ENCODE measurements around the gene TEX2. TPM values are rescaled to one million over a fixed set of nuclear protein-coding genes. Genes with fewer than 3 reads are reported as not detected.

Gene TEX2
- total RNA-seq, 1 experiment from 2014 or later, result 27.9 TPM

- Histone ChIP-seq H3K9me3 (ENCODE audit: insufficient read depth, low read depth) (no peaks in the 10 kb centered on the region), H3K4me2 (peak overlapping the region; percentile 74), H4K20me1 (ENCODE audit: insufficient read depth) (no peaks in the 10 kb centered on the region; the same call in 1 of the 2 replicates), H3K27me3 (ENCODE audit: insufficient read depth, low read depth) (no peaks in the 10 kb centered on the region), H3K4me1 (replicated peaks; ENCODE audit: insufficient read depth) (peaks cover 58% of the 10 kb centered on the region), H3K9me2 (ENCODE audit: insufficient read depth) (no peaks in the 10 kb centered on the region), H3K36me3 (ENCODE audit: low read depth) (0 out of 2 replicates have a peak, but pooled peaks cover 6% of the 10 kb centered on the region), H3K27ac (peak overlapping the region; percentile 86), H2AFZ (no peak overlapping the region), H3K79me2 (ENCODE audit: low read depth) (peaks cover 73% of the 10 kb centered on the region), H3F3A (ENCODE audit: insufficient read depth, low read depth) (peaks cover 56% of the 10 kb centered on the region), H3K4me3 (no peak overlapping the region)
- no TSS peak for BruUV-seq (replicated peaks)
- POLR2A ChIA-PET (ENCODE audit: unreplicated experiment), result no interaction called here
- peak in 1 of 2 experiments; percentile 79 for DNase-seq
- TF ChIP-seq EZH2 (IDR thresholded peaks at IDR 0.05; ENCODE audit: low read depth), result no peak
- TF ChIP-seq, protein P1, sequence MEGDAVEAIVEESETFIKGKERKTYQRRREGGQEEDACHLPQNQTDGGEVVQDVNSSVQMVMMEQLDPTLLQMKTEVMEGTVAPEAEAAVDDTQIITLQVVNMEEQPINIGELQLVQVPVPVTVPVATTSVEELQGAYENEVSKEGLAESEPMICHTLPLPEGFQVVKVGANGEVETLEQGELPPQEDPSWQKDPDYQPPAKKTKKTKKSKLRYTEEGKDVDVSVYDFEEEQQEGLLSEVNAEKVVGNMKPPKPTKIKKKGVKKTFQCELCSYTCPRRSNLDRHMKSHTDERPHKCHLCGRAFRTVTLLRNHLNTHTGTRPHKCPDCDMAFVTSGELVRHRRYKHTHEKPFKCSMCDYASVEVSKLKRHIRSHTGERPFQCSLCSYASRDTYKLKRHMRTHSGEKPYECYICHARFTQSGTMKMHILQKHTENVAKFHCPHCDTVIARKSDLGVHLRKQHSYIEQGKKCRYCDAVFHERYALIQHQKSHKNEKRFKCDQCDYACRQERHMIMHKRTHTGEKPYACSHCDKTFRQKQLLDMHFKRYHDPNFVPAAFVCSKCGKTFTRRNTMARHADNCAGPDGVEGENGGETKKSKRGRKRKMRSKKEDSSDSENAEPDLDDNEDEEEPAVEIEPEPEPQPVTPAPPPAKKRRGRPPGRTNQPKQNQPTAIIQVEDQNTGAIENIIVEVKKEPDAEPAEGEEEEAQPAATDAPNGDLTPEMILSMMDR (conservative IDR thresholded peaks at IDR 0.05), result no peak
- CTCF ChIA-PET, result interaction anchor here (1.0 kb wide), 1 partner anchor 167 kb away, joined by 3 read pairs; no protein-coding TSS in a partner anchor
- intact Hi-C loops (cut with micrococcal nuclease; ENCODE audit: unreplicated experiment), result no loop called here
Measured at GRCh38 chr17:64115043-64115698, 147.9 kb downstream of the TEX2 start.

DNA sequence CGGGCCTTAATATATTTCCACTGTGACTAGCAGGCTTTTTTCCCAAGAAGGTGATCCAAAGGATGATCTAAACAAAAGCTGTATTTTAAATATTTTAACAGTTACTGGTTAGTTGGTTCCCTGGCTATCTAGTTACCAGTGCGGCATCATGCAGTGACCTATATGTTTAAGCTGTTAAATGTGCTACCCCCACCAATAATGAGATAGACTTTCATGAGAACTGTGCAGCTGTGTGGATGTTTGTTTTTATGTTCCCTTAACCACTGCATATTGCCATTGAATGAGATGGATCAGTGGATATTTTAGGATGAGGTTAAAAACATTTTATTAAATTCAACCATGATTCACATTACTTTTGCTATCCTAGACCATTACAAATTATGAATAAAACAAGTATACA, 150.1 kb downstream of the TEX2 start:
- no peaks in the 10 kb centered on the region for H4K20me1 ChIP-seq (ENCODE audit: insufficient read depth)
- no peaks in the 10 kb centered on the region for H3K27me3 ChIP-seq (ENCODE audit: insufficient read depth, low read depth)
- H3K4me3 ChIP-seq, result no peak overlapping the region
- peaks cover 52% of the 10 kb centered on the region for H3F3A ChIP-seq (ENCODE audit: insufficient read depth, low read depth)
- DNase-seq, result no peak
- peaks cover 70% of the 10 kb centered on the region for H3K79me2 ChIP-seq (ENCODE audit: low read depth)
- peaks cover 53% of the 10 kb centered on the region for H3K4me1 ChIP-seq (replicated peaks; ENCODE audit: insufficient read depth)
- no peak overlapping the region for H3K4me2 ChIP-seq
- intact Hi-C loops (cut with micrococcal nuclease; ENCODE audit: unreplicated experiment), result no loop called here
- H3K36me3 ChIP-seq (ENCODE audit: low read depth), result 0 out of 2 replicates have a peak, but pooled peaks cover 6% of the 10 kb centered on the region
- H3K9me2 ChIP-seq (ENCODE audit: insufficient read depth), result no peaks in the 10 kb centered on the region
- no peak overlapping the region for H3K27ac ChIP-seq
- no peak overlapping the region for H2AFZ ChIP-seq
- POLR2A ChIA-PET (ENCODE audit: unreplicated experiment), result no interaction called here
- H3K9me3 ChIP-seq (ENCODE audit: insufficient read depth, low read depth), result no peaks in the 10 kb centered on the region
- CTCF ChIA-PET, result no interaction called here
- TF ChIP-seq, protein P1 (conservative IDR thresholded peaks at IDR 0.05), result no peak
- no TSS peak for BruUV-seq (replicated peaks)

GRCh38 chr17:64111831-64112230, 151.2 kb downstream of the TEX2 start:
- Histone ChIP-seq H3K79me2 (ENCODE audit: low read depth) (peaks cover 72% of the 10 kb centered on the region), H3F3A (ENCODE audit: insufficient read depth, low read depth) (peaks cover 42% of the 10 kb centered on the region), H3K27me3 (ENCODE audit: insufficient read depth, low read depth) (no peaks in the 10 kb centered on the region), H3K36me3 (ENCODE audit: low read depth) (0 out of 2 replicates have a peak, but pooled peaks cover 6% of the 10 kb centered on the region), H4K20me1 (ENCODE audit: insufficient read depth) (no peaks in the 10 kb centered on the region; the same call in 1 of the 2 replicates), H3K4me1 (replicated peaks; ENCODE audit: insufficient read depth) (peaks cover 46% of the 10 kb centered on the region), H3K9me3 (ENCODE audit: insufficient read depth, low read depth) (no peaks in the 10 kb centered on the region), H3K4me3 (no peak overlapping the region), H2AFZ (no peak overlapping the region), H3K27ac (no peak overlapping the region), H3K4me2 (no peak overlapping the region), H3K9me2 (ENCODE audit: insufficient read depth) (no peaks in the 10 kb centered on the region)
- BruUV-seq (replicated peaks), result no TSS peak
- ChIA-PET POLR2A (ENCODE audit: unreplicated experiment) (no interaction called here), CTCF (no interaction called here)
- intact Hi-C loops (cut with micrococcal nuclease; ENCODE audit: unreplicated experiment), result no loop called here
- no peak for TF ChIP-seq EZH2 (IDR thresholded peaks at IDR 0.05; ENCODE audit: low read depth)
- TF ChIP-seq, protein P1 (conservative IDR thresholded peaks at IDR 0.05), result no peak
- no peak for DNase-seq

Measured in PC-9 (cell line).